Psoas muscle (tissue), 8 donors: ENCODE measurements around the gene ERMN. TPM values are rescaled to one million over a fixed set of nuclear protein-coding genes. Genes with fewer than 3 reads are reported as not detected.

Source experiments
- ATAC-seq, 4 donors: fragments of 200-7000 bp; cut with Tn5 transposase; one replicate each; pipeline ENCODE4 v1.9.1; 2020; ENCODE audit warnings: moderate library complexity in 3 of 4, mild to moderate bottlenecking in 2 of 4
- DNase-seq, 2 donors: peaks; one replicate each; pipeline ENCODE4 v3.0.0-alpha.2; 2020
- H3K27ac ChIP-seq: fragments of 200-600 bp; one replicate; pipeline ENCODE4 v1.8.0; 2022
- H3K27me3 ChIP-seq, 3 donors: fragments of 200-600 bp in 1 of 3; one replicate each; pipeline versions ENCODE4 v1.6.1 to v1.8.0; 2013 to 2022; ENCODE audit warnings: low read length in 2 of 3, mild to moderate bottlenecking in 2 of 3, moderate library complexity in 1 of 3; ENCODE audit not compliant: insufficient read depth in 3 of 3
- H3K36me3 ChIP-seq, 2 donors: fragments of 200-600 bp in 1 of 2; one replicate each; pipeline versions ENCODE4 v1.6.1 to v1.8.0; 2013 to 2022; ENCODE audit warnings: low read depth in 1 of 2, mild to moderate bottlenecking in 1 of 2, moderate library complexity in 1 of 2; ENCODE audit not compliant: insufficient read depth in 1 of 2
- H3K4me1 ChIP-seq: fragments of 200-600 bp; one replicate; pipeline ENCODE4 v1.8.0; 2022
- H3K4me3 ChIP-seq: fragments of 200-600 bp; one replicate; pipeline ENCODE4 v1.8.0; 2022; ENCODE audit warnings: mild to moderate bottlenecking
- H3K9me3 ChIP-seq: fragments of 200-600 bp; one replicate; pipeline ENCODE4 v1.8.0; 2022
- CTCF ChIP-seq: fragments of 200-600 bp; IDR thresholded peaks from one replicate; pipeline ENCODE4 v1.8.0; 2022; ENCODE audit warnings: antibody characterized with exemption
- WGBS, 3 donors: extraction: QIAGEN DNeasy Blood & Tissue Kit; methylation state at CpG; one replicate each; pipeline versions ENCODE4 v1.1.6 to v1.1.7; 2013; 5-methylcytosine and 5-hydroxymethylcytosine counted together
- intact Hi-C, 2 donors: fragments of 100-400 bp; cut with DNase I; formaldehyde crosslinking; loops; one replicate each; pipeline versions ENCODE4 v1.11.0 to v1.14.2; 2022
- polyA plus RNA-seq, 3 donors: library from polyadenylated mRNA; stranded (reverse); fragments of 200-250 nt; gene quantifications; one replicate each; pipeline ENCODE4 v1.2.3, GENCODE V29; 2013
- total RNA-seq, 4 donors: library from RNA; stranded (reverse); fragmentation: NEBNext Ultra II Directional in 2 of 4; extraction: Animal tissue kit (Norgen Biotek cat#: 25700) in 2 of 4; gene quantifications; one replicate each; pipeline versions ENCODE4 v1.2.1 to v1.2.4, GENCODE V29; 2021 to 2023
- donor health status: healthy with polysubstance abuse.
- donor health status: DM: no; HTN: no; CAD: no; lungs with moderate emphysema.
- donor health status: Bipolar disorder and iron deficiency.
- donor health status: healthy.
- donor health status: DM: yes; HTN: yes; CAD: no.
- donor health status: DM: no; HTN: no; CAD: no.
- donor health status: DM: no; HTN: no; CAD: no.
- donor health status: DM: yes; HTN: yes; CAD: no.

ERMN gene
- total and polyA plus RNA-seq, 7 donors: 0.05 to 0.08 TPM; not detected in 5

- intact Hi-C loops: no loop called here
- DNase-seq (no peak), ATAC-seq (no peak)
- Histone ChIP-seq H3K9me3 (no peaks in the 10 kb centered on the region), H3K4me1 (no peaks in the 10 kb centered on the region), H3K27me3 (no peaks in the 10 kb centered on the region), H3K36me3 (no peaks in the 10 kb centered on the region), H3K4me3 (no peak overlapping the region), H3K27ac (no peak overlapping the region)
- WGBS, 3 donors: 52 to 54% (median 53%) methylated on average over 3 of the region's 3 CpGs
- no peak for TF ChIP-seq CTCF
Observed at GRCh38 chr2:157326698-157327097, 1.1 kb upstream of the ERMN start.

- DNase-seq (no peak), ATAC-seq (no peak)
- no peak overlapping the region for H3K27ac ChIP-seq
- H3K4me3 ChIP-seq: no peak overlapping the region
- no peak for TF ChIP-seq CTCF
- no peaks in the 10 kb centered on the region for H3K27me3 ChIP-seq
- intact Hi-C loops: no loop called here
- H3K36me3 ChIP-seq: no peaks in the 10 kb centered on the region
- H3K9me3 ChIP-seq: no peaks in the 10 kb centered on the region
- WGBS, 3 donors: 81 to 88% (median 84%) methylated on average over 2 of the region's 2 CpGs
- no peaks in the 10 kb centered on the region for H3K4me1 ChIP-seq
Observed at GRCh38 chr2:157324331-157324843, 1.2 kb downstream of the ERMN start.

- H3K4me1 ChIP-seq: no peaks in the 10 kb centered on the region
- no peak overlapping the region for H3K4me3 ChIP-seq
- no peaks in the 10 kb centered on the region for H3K36me3 ChIP-seq
- H3K27ac ChIP-seq: no peak overlapping the region
- no peaks in the 10 kb centered on the region for H3K27me3 ChIP-seq
- no peaks in the 10 kb centered on the region for H3K9me3 ChIP-seq
- TF ChIP-seq CTCF: no peak
- 79 to 87% (median 84%) methylated on average over 4 of the region's 4 CpGs for WGBS, 3 donors
- ATAC-seq (no peak), DNase-seq (no peak)
- intact Hi-C loops: no loop called here
Observed at GRCh38 chr2:157322432-157322831, 3.2 kb downstream of the ERMN start.

GRCh38 chr2:157321466-157321865 is 4.2 kb downstream of the ERMN start:
- ATAC-seq: no peak
- TF ChIP-seq CTCF: no peak
- Histone ChIP-seq H3K36me3 (no peaks in the 10 kb centered on the region), H3K9me3 (no peaks in the 10 kb centered on the region), H3K4me1 (no peaks in the 10 kb centered on the region), H3K27ac (no peak overlapping the region), H3K27me3 (no peaks in the 10 kb centered on the region), H3K4me3 (no peak overlapping the region)
- WGBS, 3 donors: 61 to 75% (median 71%) methylated on average over 2 of the region's 2 CpGs
- DNase-seq: no peak
- intact Hi-C loops: no loop called here

- Histone ChIP-seq H3K27ac (no peak overlapping the region), H3K27me3 (no peaks in the 10 kb centered on the region), H3K4me1 (no peaks in the 10 kb centered on the region), H3K36me3 (no peaks in the 10 kb centered on the region), H3K9me3 (no peaks in the 10 kb centered on the region), H3K4me3 (no peak overlapping the region)
- intact Hi-C loops: no loop called here
- no peak for TF ChIP-seq CTCF
- no peak for ATAC-seq
- DNase-seq: no peak
Observed at GRCh38 chr2:157320409-157320808, 5.2 kb downstream of the ERMN start.
